Erythroblast (primary cell): ENCODE measurements around the gene PKD1L1.

ENCODE experiments used
- GATA1 ChIP-seq: IDR thresholded peaks from 2 replicates; pipeline ENCODE4 v1.6.1; 2011; ENCODE audit warnings: low read depth, mild to moderate bottlenecking, control low read depth, low read length, moderate library complexity
- POLR2A ChIP-seq: IDR thresholded peaks from 2 replicates; pipeline ENCODE4 v1.6.1; 2011; ENCODE audit warnings: mild to moderate bottlenecking, low read length

GRCh38 chr7:47950714-47951113, 2.4 kb upstream of the PKD1L1 start:
- TF ChIP-seq POLR2A (no peak), GATA1 (no peak)
